AG09309 (cell line): ENCODE measurements around the gene ADAM33.

Experiments
- DNase-seq: peaks from one replicate; pipeline ENCODE4 v3.0.0-alpha.2; 2010; ENCODE audit warnings: low read depth
- H3K4me3 ChIP-seq: 2 replicates; pipeline ENCODE4 v1.5.1; 2011; ENCODE audit warnings: mild to moderate bottlenecking, low read depth, low read length, moderate library complexity; ENCODE audit not compliant: control insufficient read depth
- CTCF ChIP-seq: IDR thresholded peaks from 2 replicates; pipeline ENCODE4 v1.5.1; 2011; ENCODE audit warnings: mild to moderate bottlenecking, low read depth, low read length, inconsistent platforms; ENCODE audit not compliant: insufficient read depth, control insufficient read depth; ENCODE audit errors: missing control alignments

The ADAM33 gene

GRCh38 chr20:3633913-3634478 lies 47.8 kb downstream of the ADAM33 start:
- no peak for DNase-seq
- TF ChIP-seq CTCF, result no peak
- no peak overlapping the region for H3K4me3 ChIP-seq

DNA sequence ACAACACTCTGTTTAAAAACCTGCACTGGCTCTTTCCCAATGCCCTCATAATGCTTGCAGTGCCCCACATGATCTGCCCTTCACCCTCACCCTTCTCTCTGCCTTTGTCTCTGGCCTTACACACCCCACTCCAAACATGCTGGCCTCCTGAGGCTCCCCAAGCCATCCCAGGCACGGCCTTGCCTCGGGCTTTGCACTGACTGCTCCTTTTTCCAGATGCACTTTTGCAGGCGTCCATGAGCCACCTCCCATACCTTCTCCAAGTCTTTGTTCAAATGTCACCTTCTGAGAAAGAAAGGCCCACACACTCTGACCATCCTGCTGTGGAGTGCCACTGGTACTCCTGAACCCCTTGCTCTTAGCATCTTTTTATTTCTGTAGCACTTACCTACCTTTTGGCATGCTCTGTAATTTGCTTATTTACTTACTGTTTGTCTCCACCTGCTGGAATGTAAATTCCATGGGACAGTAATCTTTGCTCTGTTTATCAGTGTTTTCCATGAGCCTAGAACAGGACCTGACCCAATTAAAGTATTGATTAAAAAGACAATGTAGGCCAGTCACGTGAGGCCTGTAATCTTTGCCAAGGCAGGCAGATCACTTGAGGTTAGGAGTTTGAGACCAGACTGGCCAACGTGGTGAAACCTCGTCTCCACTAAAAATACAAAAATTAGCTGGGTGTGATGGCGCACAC lies 49.4 kb downstream of the ADAM33 start:
- no peak for DNase-seq
- no peak overlapping the region for H3K4me3 ChIP-seq
- no peak for TF ChIP-seq CTCF

DNA sequence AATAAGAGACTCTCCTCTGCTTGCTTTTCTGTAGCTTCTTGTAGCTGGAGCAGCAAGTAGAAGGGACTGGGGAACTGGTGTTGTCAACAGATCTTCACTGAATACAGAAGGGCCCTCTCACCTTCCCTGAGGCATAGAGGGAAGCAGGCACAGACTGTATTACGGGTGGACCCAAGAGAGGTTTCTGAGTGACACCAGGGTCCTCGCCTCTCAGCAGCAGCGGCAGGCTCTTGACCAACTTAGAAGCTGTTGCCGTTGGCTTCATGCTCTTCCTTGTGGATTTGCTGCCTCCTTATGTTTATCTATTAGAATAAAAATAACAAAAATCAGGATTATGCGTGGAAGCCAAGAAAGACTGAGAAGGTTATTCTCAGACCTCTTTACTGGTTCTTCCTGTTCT lies 50.3 kb downstream of the ADAM33 start:
- DNase-seq, result no peak
- H3K4me3 ChIP-seq, result no peak overlapping the region
- no peak for TF ChIP-seq CTCF

DNA sequence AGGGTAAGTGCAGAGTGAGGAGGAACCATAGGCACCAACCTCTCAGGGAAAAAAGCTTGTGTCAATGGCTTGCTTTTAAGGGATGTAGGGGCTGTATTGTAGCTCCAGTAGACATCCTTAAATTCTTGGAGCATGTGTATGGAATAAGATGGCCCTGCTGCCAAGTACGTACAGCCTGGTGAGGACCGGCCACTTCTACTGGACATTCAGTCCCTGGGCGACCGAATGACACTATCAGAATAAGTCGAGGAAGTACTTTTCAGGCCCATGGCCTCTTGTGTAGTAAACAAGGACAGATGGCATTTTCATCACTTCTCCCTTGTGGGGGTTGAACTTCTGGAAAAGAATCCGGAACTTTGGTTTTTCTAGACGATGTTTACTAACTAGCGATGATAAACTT lies 51.4 kb downstream of the ADAM33 start:
- no peak overlapping the region for H3K4me3 ChIP-seq
- TF ChIP-seq CTCF, result no peak
- no peak for DNase-seq

- no peak for TF ChIP-seq CTCF
- no peak overlapping the region for H3K4me3 ChIP-seq
- DNase-seq, result no peak
Measured at GRCh38 chr20:3629893-3630292, 51.9 kb downstream of the ADAM33 start.

- no peak for TF ChIP-seq CTCF
- no peak overlapping the region for H3K4me3 ChIP-seq
- no peak for DNase-seq
Measured at GRCh38 chr20:3628502-3629314, 53.1 kb downstream of the ADAM33 start.
